Transverse colon (tissue), 4 donors: ENCODE measurements around the gene KIAA0040.
A peak's percentile ranks its signal among the peaks of the same experiment; 100 is the strongest.

Source experiments
- CTCF ChIP-seq, 5 experiments: fragments of 200-600 bp in 3 of 5; fragments of 450-650 bp in 2 of 5; sonication (generic) in 3 of 5; IDR thresholded peaks; 1 replicate in 2 of 5; 2 replicates in 3 of 5; pipeline ENCODE4 v1.5.1; 2016 to 2017; ENCODE audit warnings: antibody characterized with exemption in 5 of 5, inconsistent platforms in 3 of 5, mild to moderate bottlenecking in 2 of 5, moderate library complexity in 1 of 5
- POLR2A ChIP-seq: fragments of 450-650 bp; IDR thresholded peaks from one replicate; pipeline ENCODE4 v1.6.1; 2016; ENCODE audit warnings: antibody characterized with exemption, mild to moderate bottlenecking, moderate library complexity
- POLR2AphosphoS5 ChIP-seq, 3 donors: sonication (generic); formaldehyde crosslinking; IDR thresholded peaks; one replicate each; pipeline ENCODE4 v1.6.1; 2016; ENCODE audit warnings: antibody characterized with exemption in 3 of 3

GRCh38 chr1:175192630-175193526, at the start of gene KIAA0040:
- TF ChIP-seq CTCF (IDR thresholded peaks at IDR 0.05) = no peak
- TF ChIP-seq POLR2A = peak; percentile 72
- TF ChIP-seq POLR2AphosphoS5 (IDR thresholded peaks at IDR 0.05) = peak; percentile 36 to 74 (median 69)
